Right lobe of liver (tissue), 6 donors: Measurements from ENCODE around the gene DES. TPM values are rescaled to one million over a fixed set of nuclear protein-coding genes. Genes with fewer than 3 reads are reported as not detected.

ENCODE experiments used
- ATAC-seq, 4 donors: fragments of 200-7000 bp; cut with Tn5 transposase; one replicate each; pipeline ENCODE4 v1.9.1; 2020; ENCODE audit warnings: mild to moderate bottlenecking in 4 of 4, moderate library complexity in 4 of 4
- DNase-seq, 3 donors: peaks; one replicate each; pipeline ENCODE4 v3.0.0-alpha.2; 2020
- H3K27ac ChIP-seq, 3 donors: fragments of 200-600 bp; one replicate each; pipeline ENCODE4 v1.8.0; 2022
- H3K27me3 ChIP-seq, 2 donors: fragments of 200-600 bp; one replicate each; pipeline ENCODE4 v1.8.0; 2022
- H3K36me3 ChIP-seq, 4 donors: fragments of 200-600 bp; sonication (generic) in 1 of 4; one replicate each; pipeline versions ENCODE4 v1.5.1 to v1.8.0; 2017 to 2022; ENCODE audit warnings: control low read depth in 1 of 4
- H3K4me1 ChIP-seq, 4 donors: fragments of 200-600 bp; sonication (generic) in 1 of 4; one replicate each; pipeline versions ENCODE4 v1.5.1 to v1.8.0; 2017 to 2022; ENCODE audit warnings: control low read depth in 1 of 4
- H3K4me3 ChIP-seq, 3 donors: fragments of 200-600 bp; one replicate each; pipeline ENCODE4 v1.8.0; 2022
- H3K9me3 ChIP-seq, 4 donors: fragments of 200-600 bp; sonication (generic) in 1 of 4; one replicate each; pipeline versions ENCODE4 v1.5.1 to v1.8.0; 2017 to 2022; ENCODE audit warnings: control low read depth in 1 of 4
- POLR2A ChIP-seq: fragments of 450-650 bp; IDR thresholded peaks from one replicate; pipeline ENCODE4 v1.6.1; 2017; ENCODE audit warnings: antibody characterized with exemption, mild to moderate bottlenecking
- WGBS: methylation state at CpG from one replicate; pipeline ENCODE4 v1.1.6; 2018; ENCODE audit warnings: low coverage, low lambda C conversion rate; ENCODE audit not compliant: insufficient coverage; ENCODE audit errors: missing lambda C conversion rate; 5-methylcytosine and 5-hydroxymethylcytosine counted together
- intact Hi-C, 2 donors: fragments of 100-400 bp; cut with DNase I; formaldehyde crosslinking; loops; one replicate each; pipeline versions ENCODE4 v1.11.2 to v1.14.1; 2022
- total RNA-seq, 6 experiments: library from RNA; depleted of rRNA in 2 of 6; stranded (reverse); fragments of >200 nt in 2 of 6; fragmentation: NEBNext Ultra II Directional in 3 of 6; extraction: Animal tissue kit (Norgen Biotek cat#: 25700) in 3 of 6; gene quantifications; one replicate each; pipeline versions ENCODE4 v1.1.0 to v1.2.4, GENCODE V29; 2016 to 2023
- TF ChIP-seq, protein P1 (sequence below), 4 donors: fragments of 200-600 bp in 3 of 4; fragments of 450-650 bp in 1 of 4; IDR thresholded peaks; one replicate each; pipeline versions ENCODE4 v1.5.1 to v1.8.0; 2016 to 2022; ENCODE audit warnings: antibody characterized with exemption in 4 of 4, mild to moderate bottlenecking in 2 of 4
- donor health status: DM: no; HTN: yes; CAD: no.
- donor health status: DM: no; HTN: no; CAD: no.
- donor health status: DM: no; HTN: no; CAD: no.
- donor health status: DM: no; HTN: yes; CAD: no.
- donor health status: DM: no; HTN: yes; CAD: no.

The DES gene
- total RNA-seq, 6 experiments from 2014 or later = 1.2 to 25.6 (median 2.5) TPM

GRCh38 chr2:219440388-219441256, 22.4 kb downstream of the DES start:
- WGBS = 69% methylated on average over 6 of the region's 6 CpGs
- DNase-seq (no peak), ATAC-seq (no peak)
- TF ChIP-seq, protein P1, sequence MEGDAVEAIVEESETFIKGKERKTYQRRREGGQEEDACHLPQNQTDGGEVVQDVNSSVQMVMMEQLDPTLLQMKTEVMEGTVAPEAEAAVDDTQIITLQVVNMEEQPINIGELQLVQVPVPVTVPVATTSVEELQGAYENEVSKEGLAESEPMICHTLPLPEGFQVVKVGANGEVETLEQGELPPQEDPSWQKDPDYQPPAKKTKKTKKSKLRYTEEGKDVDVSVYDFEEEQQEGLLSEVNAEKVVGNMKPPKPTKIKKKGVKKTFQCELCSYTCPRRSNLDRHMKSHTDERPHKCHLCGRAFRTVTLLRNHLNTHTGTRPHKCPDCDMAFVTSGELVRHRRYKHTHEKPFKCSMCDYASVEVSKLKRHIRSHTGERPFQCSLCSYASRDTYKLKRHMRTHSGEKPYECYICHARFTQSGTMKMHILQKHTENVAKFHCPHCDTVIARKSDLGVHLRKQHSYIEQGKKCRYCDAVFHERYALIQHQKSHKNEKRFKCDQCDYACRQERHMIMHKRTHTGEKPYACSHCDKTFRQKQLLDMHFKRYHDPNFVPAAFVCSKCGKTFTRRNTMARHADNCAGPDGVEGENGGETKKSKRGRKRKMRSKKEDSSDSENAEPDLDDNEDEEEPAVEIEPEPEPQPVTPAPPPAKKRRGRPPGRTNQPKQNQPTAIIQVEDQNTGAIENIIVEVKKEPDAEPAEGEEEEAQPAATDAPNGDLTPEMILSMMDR (IDR thresholded peaks at IDR 0.05) = no peak
- no peak for TF ChIP-seq POLR2A
- Histone ChIP-seq H3K9me3 (no peaks in the 10 kb centered on the region), H3K27ac (no peak overlapping the region), H3K36me3 (no peaks in the 10 kb centered on the region), H3K4me1 (peaks cover 0 to 3% (median 0%) of the 10 kb centered on the region in 4 donors), H3K4me3 (no peak overlapping the region), H3K27me3 (peaks cover 0 to 8% of the 10 kb centered on the region in 2 donors)
- intact Hi-C loops = no loop called here

DNA sequence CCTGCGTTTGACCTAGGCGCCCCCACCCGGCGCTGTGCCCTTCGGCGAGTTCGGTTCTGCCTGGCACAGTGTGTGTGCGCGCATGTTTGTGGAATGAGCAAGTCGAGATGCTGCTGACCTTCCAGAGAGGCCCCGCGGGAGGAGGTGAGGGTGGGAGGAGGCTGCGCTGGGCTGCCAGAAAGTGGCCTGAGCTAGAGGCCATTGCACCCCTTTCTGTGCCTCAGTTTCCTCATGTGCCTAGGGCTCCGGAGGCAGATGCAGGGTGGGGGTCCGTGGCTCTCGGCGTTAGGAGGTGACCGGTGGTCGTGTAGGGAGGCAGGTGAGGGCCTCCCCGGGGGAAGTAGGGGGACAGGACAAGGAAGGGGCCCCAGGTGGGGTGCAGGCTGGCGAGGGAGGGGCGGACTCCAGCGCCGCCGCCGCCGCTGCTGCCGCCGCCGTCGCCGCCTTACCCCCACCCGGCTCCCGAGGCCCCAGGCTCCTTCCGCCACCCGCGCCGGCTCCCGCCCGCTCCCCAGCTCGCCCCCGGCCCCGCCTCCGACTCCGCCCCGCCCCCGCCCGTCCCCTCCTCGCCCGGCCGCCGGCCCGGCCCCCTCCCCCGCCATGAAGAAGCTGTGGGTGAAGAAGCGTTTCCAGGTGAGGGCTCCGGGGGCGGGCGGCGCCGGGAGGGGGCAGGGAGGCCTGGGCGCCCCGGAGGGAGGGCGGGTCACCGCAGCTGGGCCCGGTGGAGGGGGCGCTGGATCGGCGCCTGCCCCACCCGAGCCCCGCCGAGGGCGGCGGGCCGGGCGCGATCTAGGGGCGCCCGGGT, 23.5 kb downstream of the DES start:
- Histone ChIP-seq H3K27ac (no peak overlapping the region), H3K27me3 (peaks cover 0 to 8% of the 10 kb centered on the region in 2 donors), H3K4me3 (peak overlapping the region in 2 of 3 donors; percentile 32 to 46), H3K4me1 (peaks cover 0 to 3% (median 0%) of the 10 kb centered on the region in 4 donors), H3K9me3 (no peaks in the 10 kb centered on the region), H3K36me3 (no peaks in the 10 kb centered on the region)
- no peak for TF ChIP-seq POLR2A
- TF ChIP-seq, protein P1 (IDR thresholded peaks at IDR 0.05) = no peak
- DNase-seq (no peak), ATAC-seq (peak in 2 of 4 donors; percentile 5 to 13)
- WGBS = 3% methylated on average over 19 of the region's 78 CpGs
- intact Hi-C loops = no loop called here

DNA sequence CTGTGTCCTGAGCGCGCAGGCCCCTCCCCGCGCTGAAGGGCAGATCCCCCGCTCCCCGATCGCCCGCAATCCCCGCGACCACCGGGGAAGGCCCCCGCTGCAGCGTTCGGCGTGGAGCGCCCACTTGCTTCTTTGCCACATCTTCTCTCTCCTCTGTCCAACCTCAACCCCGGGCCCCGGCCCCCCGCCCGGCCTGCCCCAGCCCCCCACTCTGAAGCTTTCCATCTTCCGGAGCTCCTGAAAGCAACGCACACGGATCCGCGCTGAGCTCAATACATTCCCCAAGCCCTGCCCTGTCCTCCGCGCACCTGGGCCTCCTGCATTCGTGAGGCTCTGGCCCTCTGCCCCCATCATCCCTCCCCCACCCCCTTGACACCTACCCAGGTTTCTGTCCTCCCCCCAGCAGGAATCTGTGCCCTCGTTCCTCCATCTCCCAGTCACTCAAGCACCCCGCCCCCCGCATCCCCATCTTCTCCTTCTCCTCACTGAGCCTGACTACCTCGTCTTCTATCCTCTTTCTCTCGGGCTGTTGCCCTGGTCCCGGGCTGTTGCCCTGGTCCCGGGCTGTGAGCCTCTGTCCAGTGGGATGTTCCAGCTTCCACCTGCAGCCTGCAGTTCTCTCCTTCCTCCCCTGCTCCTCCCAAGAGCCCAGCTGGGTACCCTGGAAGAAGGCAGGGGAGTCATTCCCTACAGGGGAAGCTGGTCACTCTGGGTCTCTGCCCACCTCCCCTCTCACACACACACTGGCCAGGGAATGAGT, 24.3 kb downstream of the DES start:
- Histone ChIP-seq H3K4me3 (peak overlapping the region in 2 of 3 donors; percentile 32 to 46), H3K4me1 (peaks cover 0 to 3% (median 0%) of the 10 kb centered on the region in 4 donors), H3K27me3 (peaks cover 0 to 8% of the 10 kb centered on the region in 2 donors), H3K9me3 (no peaks in the 10 kb centered on the region), H3K36me3 (no peaks in the 10 kb centered on the region), H3K27ac (no peak overlapping the region)
- 9% methylated on average over 19 of the region's 35 CpGs for WGBS
- DNase-seq (no peak), ATAC-seq (no peak)
- intact Hi-C loops = no loop called here
- TF ChIP-seq, protein P1 (IDR thresholded peaks at IDR 0.05) = no peak
- no peak for TF ChIP-seq POLR2A

DNA sequence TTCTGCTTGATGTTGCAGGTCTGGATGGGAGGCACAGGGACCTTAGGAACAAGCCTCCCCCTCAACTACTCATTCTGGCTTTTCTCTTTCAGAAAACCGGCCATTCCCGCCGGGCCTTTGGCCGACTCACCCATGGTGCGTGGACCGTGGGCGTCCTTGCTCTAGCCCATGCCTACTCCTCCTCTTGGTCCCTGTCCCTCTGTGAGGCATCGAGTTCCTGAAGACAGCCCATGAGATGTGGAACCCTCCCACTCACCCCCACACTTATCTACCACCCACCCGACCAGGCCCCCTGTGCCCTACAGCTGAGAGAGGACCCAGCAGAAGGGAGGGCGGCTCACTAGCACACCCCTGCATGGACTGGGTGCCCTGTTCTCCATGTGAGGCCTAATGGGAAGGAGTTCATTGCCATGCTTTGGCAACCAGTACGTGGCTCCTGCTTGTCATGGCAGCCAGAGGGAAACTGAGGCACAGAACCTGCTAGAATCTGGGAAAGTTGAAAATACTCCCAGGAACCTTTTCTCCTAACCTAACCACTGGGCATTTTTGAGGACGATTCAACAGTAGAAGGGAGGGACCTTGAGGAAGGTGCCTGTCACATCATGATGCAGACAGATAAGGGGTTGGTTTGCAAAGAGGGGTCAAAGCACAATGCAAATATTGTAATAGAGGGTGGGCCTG, 25.0 kb downstream of the DES start:
- no peak for DNase-seq
- H3K4me3 ChIP-seq = no peak overlapping the region

More for the DNA sequence above, 25.0 kb downstream of the DES start:
- intact Hi-C loops = no loop called here
- Histone ChIP-seq H3K4me1 (peaks cover 0 to 3% (median 0%) of the 10 kb centered on the region in 4 donors), H3K9me3 (no peaks in the 10 kb centered on the region), H3K27me3 (peaks cover 0 to 8% of the 10 kb centered on the region in 2 donors), H3K27ac (no peak overlapping the region), H3K36me3 (no peaks in the 10 kb centered on the region)
- ATAC-seq = no peak
- TF ChIP-seq, protein P1 (IDR thresholded peaks at IDR 0.05) = no peak
- TF ChIP-seq POLR2A = no peak
- 65% methylated on average over 7 of the region's 12 CpGs for WGBS
